CD4-positive, alpha-beta T cell treated with Interleukin-4 for 4 hours (primary cell): ENCODE results near the gene GYPC.
"Not testable (repeated sequence)": the region's sequence is repeated elsewhere in the genome, so short reads cannot be mapped to it uniquely, and the experiment has no call there.

Experiments
- DNase-seq: peaks from one replicate; pipeline ENCODE4 v3.0.0-alpha.2; 2020

The GYPC gene

GRCh38 chr2:126655500-126656430 lies at the start of gene GYPC:
GYPC (plus strand) TSS chr2:126656158; CDS start chr2:126656264, 106 bp downstream.
- DNase-seq = peak; percentile 31

- DNase-seq = no peak
These were observed 41.3 kb upstream of the GYPC start for GRCh38 chr2:126614524-126615227.

GRCh38 chr2:126616606-126617069 lies 39.3 kb upstream of the GYPC start:
- no peak for DNase-seq

GRCh38 chr2:126620302-126620701 lies 35.7 kb upstream of the GYPC start:
- DNase-seq = no peak

GRCh38 chr2:126623000-126623399 lies 33.0 kb upstream of the GYPC start:
- DNase-seq = no peak

- DNase-seq = no peak
These were observed 28.3 kb upstream of the GYPC start for GRCh38 chr2:126627643-126628042.

- DNase-seq = peak; percentile 47
These were observed 21.6 kb upstream of the GYPC start for GRCh38 chr2:126634273-126634861.

- no peak for DNase-seq
These were observed 20.7 kb upstream of the GYPC start for GRCh38 chr2:126635281-126635680.

GRCh38 chr2:126635736-126636135 lies 20.2 kb upstream of the GYPC start:
- no peak for DNase-seq

GRCh38 chr2:126637386-126637785 lies 18.6 kb upstream of the GYPC start:
- no peak for DNase-seq

- no peak for DNase-seq
These were observed 17.2 kb upstream of the GYPC start for GRCh38 chr2:126638746-126639145.

GRCh38 chr2:126639276-126639675 lies 16.7 kb upstream of the GYPC start:
- no peak for DNase-seq

- DNase-seq = not testable (repeated sequence)
These were observed 14.7 kb upstream of the GYPC start for GRCh38 chr2:126641294-126641693.

GRCh38 chr2:126642031-126642430 lies 13.9 kb upstream of the GYPC start:
- DNase-seq = no peak

- DNase-seq = no peak
These were observed 12.5 kb upstream of the GYPC start for GRCh38 chr2:126643431-126643830.

GRCh38 chr2:126643972-126644371 lies 12.0 kb upstream of the GYPC start:
- DNase-seq = no peak

- DNase-seq = peak; percentile 11
These were observed 11.2 kb upstream of the GYPC start for GRCh38 chr2:126644630-126645191.

- DNase-seq = no peak
These were observed 10.7 kb upstream of the GYPC start for GRCh38 chr2:126645211-126645618.

GRCh38 chr2:126646026-126646425 lies 9.9 kb upstream of the GYPC start:
- DNase-seq = no peak

- not testable (repeated sequence) for DNase-seq
These were observed 8.1 kb upstream of the GYPC start for GRCh38 chr2:126647714-126648344.

GRCh38 chr2:126648345-126648786 lies 7.6 kb upstream of the GYPC start:
- not testable (repeated sequence) for DNase-seq

GRCh38 chr2:126649101-126649500 lies 6.9 kb upstream of the GYPC start:
- DNase-seq = no peak

- DNase-seq = no peak
These were observed 5.0 kb upstream of the GYPC start for GRCh38 chr2:126650994-126651393.
